ENCODE results near the gene CHERP. TPM values are rescaled to one million over a fixed set of nuclear protein-coding genes. Genes with fewer than 3 reads are reported as not detected.

The CHERP gene
- total RNA-seq, 1 experiment from 2014 or later, result 13.4 TPM

- CTCF ChIA-PET, result no interaction called here
- Histone ChIP-seq H3K9ac (ENCODE audit: low read length) (no peak overlapping the region), H3K9me2 (replicated peaks; ENCODE audit: low read length) (no peaks in the 10 kb centered on the region), H3K27me3 (ENCODE audit: low read length) (no peaks in the 10 kb centered on the region), H3K4me1 (ENCODE audit: insufficient read depth, low read length) (peaks cover 15% of the 10 kb centered on the region), H3F3A (ENCODE audit: low read length, unreplicated experiment) (no peaks in the 10 kb centered on the region), H3K4me2 (ENCODE audit: low read length) (no peak overlapping the region), H3K27ac (ENCODE audit: low read length) (no peak overlapping the region), H3K4me3 (ENCODE audit: low read length) (no peak overlapping the region), H2AFZ (ENCODE audit: low read length) (no peak overlapping the region), H3K79me2 (ENCODE audit: low read length) (peaks cover 100% of the 10 kb centered on the region), H3K9me3 (ENCODE audit: low read length) (no peaks in the 10 kb centered on the region), H4K20me1 (ENCODE audit: low read length) (peaks cover 23% of the 10 kb centered on the region; the same call in 1 of the 2 replicates), H3K36me3 (ENCODE audit: low read depth, low read length) (no peaks in the 10 kb centered on the region; the same call in 1 of the 2 replicates)
- BruUV-seq (replicated peaks), result no TSS peak
- intact Hi-C loops (cut with micrococcal nuclease), result no loop called here
- TF ChIP-seq, protein P1, sequence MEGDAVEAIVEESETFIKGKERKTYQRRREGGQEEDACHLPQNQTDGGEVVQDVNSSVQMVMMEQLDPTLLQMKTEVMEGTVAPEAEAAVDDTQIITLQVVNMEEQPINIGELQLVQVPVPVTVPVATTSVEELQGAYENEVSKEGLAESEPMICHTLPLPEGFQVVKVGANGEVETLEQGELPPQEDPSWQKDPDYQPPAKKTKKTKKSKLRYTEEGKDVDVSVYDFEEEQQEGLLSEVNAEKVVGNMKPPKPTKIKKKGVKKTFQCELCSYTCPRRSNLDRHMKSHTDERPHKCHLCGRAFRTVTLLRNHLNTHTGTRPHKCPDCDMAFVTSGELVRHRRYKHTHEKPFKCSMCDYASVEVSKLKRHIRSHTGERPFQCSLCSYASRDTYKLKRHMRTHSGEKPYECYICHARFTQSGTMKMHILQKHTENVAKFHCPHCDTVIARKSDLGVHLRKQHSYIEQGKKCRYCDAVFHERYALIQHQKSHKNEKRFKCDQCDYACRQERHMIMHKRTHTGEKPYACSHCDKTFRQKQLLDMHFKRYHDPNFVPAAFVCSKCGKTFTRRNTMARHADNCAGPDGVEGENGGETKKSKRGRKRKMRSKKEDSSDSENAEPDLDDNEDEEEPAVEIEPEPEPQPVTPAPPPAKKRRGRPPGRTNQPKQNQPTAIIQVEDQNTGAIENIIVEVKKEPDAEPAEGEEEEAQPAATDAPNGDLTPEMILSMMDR (conservative IDR thresholded peaks at IDR 0.05; ENCODE audit: low read depth, low read length), result no peak
- TF ChIP-seq EZH2 (IDR thresholded peaks at IDR 0.05; ENCODE audit: low read length, unreplicated experiment) (no peak), EZH2phosphoT487 (IDR thresholded peaks at IDR 0.05; ENCODE audit: borderline replicate concordance, low read length) (no peak)
- POLR2A ChIA-PET (ENCODE audit: unreplicated experiment), result no interaction called here
- ATAC-seq (no peak), DNase-seq (no peak)
Observed at GRCh38 chr19:16582486-16583261, 40.4 kb upstream of the CHERP start.

GRCh38 chr19:16581971-16582343 is 39.7 kb upstream of the CHERP start:
- intact Hi-C loops (cut with micrococcal nuclease), result no loop called here
- H3K9me3 ChIP-seq (ENCODE audit: low read length), result no peaks in the 10 kb centered on the region
- no peaks in the 10 kb centered on the region for H3K9me2 ChIP-seq (replicated peaks; ENCODE audit: low read length)
- peaks cover 100% of the 10 kb centered on the region for H3K79me2 ChIP-seq (ENCODE audit: low read length)
- no peaks in the 10 kb centered on the region for H3F3A ChIP-seq (ENCODE audit: low read length, unreplicated experiment)
- no TSS peak for BruUV-seq (replicated peaks)
- H3K4me3 ChIP-seq (ENCODE audit: low read length), result no peak overlapping the region
- ChIA-PET CTCF (no interaction called here), POLR2A (ENCODE audit: unreplicated experiment) (no interaction called here)
- H3K9ac ChIP-seq (ENCODE audit: low read length), result no peak overlapping the region
- H4K20me1 ChIP-seq (ENCODE audit: low read length), result peaks cover 18% of the 10 kb centered on the region; the same call in 1 of the 2 replicates
- no peaks in the 10 kb centered on the region; the same call in 1 of the 2 replicates for H3K36me3 ChIP-seq (ENCODE audit: low read depth, low read length)
- H3K27ac ChIP-seq (ENCODE audit: low read length), result no peak overlapping the region
- no peaks in the 10 kb centered on the region for H3K27me3 ChIP-seq (ENCODE audit: low read length)
- no peak for ATAC-seq
- no peak overlapping the region for H2AFZ ChIP-seq (ENCODE audit: low read length)
- no peak overlapping the region for H3K4me2 ChIP-seq (ENCODE audit: low read length)
- TF ChIP-seq EZH2phosphoT487 (IDR thresholded peaks at IDR 0.05; ENCODE audit: borderline replicate concordance, low read length) (no peak), EZH2 (IDR thresholded peaks at IDR 0.05; ENCODE audit: low read length, unreplicated experiment) (no peak)
- TF ChIP-seq, protein P1 (conservative IDR thresholded peaks at IDR 0.05; ENCODE audit: low read depth, low read length), result no peak
- no peak for DNase-seq
- H3K4me1 ChIP-seq (ENCODE audit: insufficient read depth, low read length), result peaks cover 15% of the 10 kb centered on the region

All from PC-3 (cell line).